COLO668 (cell line): ENCODE measurements around the gene ZNF552.
"Not testable (repeated sequence)": the region's sequence is repeated elsewhere in the genome, so short reads cannot be mapped to it uniquely, and the experiment has no call there.

ENCODE experiments used
- DNase-seq: peaks from one replicate; lab custom pipeline; 2025; ENCODE audit not compliant: unreplicated experiment; lab: John Stamatoyannopoulos, UW

Gene ZNF552

GRCh38 chr19:57814505-57815246 is at the start of gene ZNF552:
Gene ZNF552, minus strand, starts transcription at chr19:57814913. Its CDS starts 170 bp downstream, at chr19:57814743.
- peak; percentile 87 for DNase-seq

GRCh38 chr19:57862351-57862750 is 47.6 kb upstream of the ZNF552 start:
- not testable (repeated sequence) for DNase-seq

GRCh38 chr19:57854117-57854516 is 39.4 kb upstream of the ZNF552 start:
- DNase-seq = not testable (repeated sequence)

GRCh38 chr19:57851812-57852603 is 37.3 kb upstream of the ZNF552 start:
- DNase-seq = not testable (repeated sequence)

- DNase-seq = peak; percentile 41
These were observed 35.9 kb upstream of the ZNF552 start for GRCh38 chr19:57850553-57851017.

GRCh38 chr19:57849666-57850473 is 35.2 kb upstream of the ZNF552 start, which contains the start of gene ZNF587:
Gene ZNF587, plus strand, starts transcription at chr19:57849859. Its CDS starts 180 bp downstream, at chr19:57850039.
- DNase-seq = peak; percentile 73

GRCh38 chr19:57849162-57849665 is 34.5 kb upstream of the ZNF552 start:
- not testable (repeated sequence) for DNase-seq

- DNase-seq = not testable (repeated sequence)
These were observed 32.5 kb upstream of the ZNF552 start for GRCh38 chr19:57847164-57847563.

- DNase-seq = no peak
These were observed 26.5 kb upstream of the ZNF552 start for GRCh38 chr19:57841122-57841763.

GRCh38 chr19:57838622-57839191 is 24.0 kb upstream of the ZNF552 start:
- not testable (repeated sequence) for DNase-seq

GRCh38 chr19:57836991-57837390 is 22.3 kb upstream of the ZNF552 start:
- not testable (repeated sequence) for DNase-seq

GRCh38 chr19:57830071-57830602 is 15.4 kb upstream of the ZNF552 start, which contains the start of gene ZNF587B:
Gene ZNF587B, plus strand, starts transcription at chr19:57830299. Its CDS starts 230 bp downstream, at chr19:57830529.
- DNase-seq = peak; percentile 11

GRCh38 chr19:57829316-57829715 is 14.6 kb upstream of the ZNF552 start:
- DNase-seq = no peak

- DNase-seq = no peak
These were observed 10.8 kb upstream of the ZNF552 start for GRCh38 chr19:57825511-57825910.

GRCh38 chr19:57823608-57824007 is 8.9 kb upstream of the ZNF552 start:
- DNase-seq = not testable (repeated sequence)

- not testable (repeated sequence) for DNase-seq
These were observed 8.4 kb upstream of the ZNF552 start for GRCh38 chr19:57823155-57823554.

- not testable (repeated sequence) for DNase-seq
These were observed 6.8 kb upstream of the ZNF552 start for GRCh38 chr19:57821501-57821900.

GRCh38 chr19:57821095-57821494 is 6.4 kb upstream of the ZNF552 start:
- DNase-seq = not testable (repeated sequence)

GRCh38 chr19:57820599-57820998 is 5.9 kb upstream of the ZNF552 start:
- no peak for DNase-seq
